ENCODE measurements around the gene LRFN2.

DNA sequence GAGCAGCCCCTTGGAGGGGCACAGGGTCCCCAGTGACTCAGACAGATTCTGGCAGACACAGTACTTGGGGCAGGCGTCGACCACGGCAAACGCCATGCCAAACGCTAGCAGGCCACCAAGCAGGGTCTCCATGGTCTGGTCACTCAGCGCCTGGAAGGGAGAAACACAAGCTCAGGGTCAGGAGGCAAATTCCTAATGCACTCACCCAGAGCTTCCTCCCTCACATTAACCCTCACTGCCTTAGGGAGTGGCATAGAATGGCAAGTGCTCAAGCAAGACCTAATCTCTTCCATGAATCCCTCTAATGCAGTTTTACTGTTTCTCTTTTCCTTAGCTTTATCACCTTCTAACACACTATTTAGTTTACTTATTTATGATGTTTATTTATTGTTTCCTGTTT lies 154.2 kb downstream of the LRFN2 start:
- TF ChIP-seq CTCF (conservative IDR thresholded peaks at IDR 0.05; ENCODE audit: low read depth in 2 of 2) = no peak
- no peak for TF ChIP-seq POLR2AphosphoS5 (IDR thresholded peaks at IDR 0.05; ENCODE audit: low read depth)
- TF ChIP-seq, protein P1, sequence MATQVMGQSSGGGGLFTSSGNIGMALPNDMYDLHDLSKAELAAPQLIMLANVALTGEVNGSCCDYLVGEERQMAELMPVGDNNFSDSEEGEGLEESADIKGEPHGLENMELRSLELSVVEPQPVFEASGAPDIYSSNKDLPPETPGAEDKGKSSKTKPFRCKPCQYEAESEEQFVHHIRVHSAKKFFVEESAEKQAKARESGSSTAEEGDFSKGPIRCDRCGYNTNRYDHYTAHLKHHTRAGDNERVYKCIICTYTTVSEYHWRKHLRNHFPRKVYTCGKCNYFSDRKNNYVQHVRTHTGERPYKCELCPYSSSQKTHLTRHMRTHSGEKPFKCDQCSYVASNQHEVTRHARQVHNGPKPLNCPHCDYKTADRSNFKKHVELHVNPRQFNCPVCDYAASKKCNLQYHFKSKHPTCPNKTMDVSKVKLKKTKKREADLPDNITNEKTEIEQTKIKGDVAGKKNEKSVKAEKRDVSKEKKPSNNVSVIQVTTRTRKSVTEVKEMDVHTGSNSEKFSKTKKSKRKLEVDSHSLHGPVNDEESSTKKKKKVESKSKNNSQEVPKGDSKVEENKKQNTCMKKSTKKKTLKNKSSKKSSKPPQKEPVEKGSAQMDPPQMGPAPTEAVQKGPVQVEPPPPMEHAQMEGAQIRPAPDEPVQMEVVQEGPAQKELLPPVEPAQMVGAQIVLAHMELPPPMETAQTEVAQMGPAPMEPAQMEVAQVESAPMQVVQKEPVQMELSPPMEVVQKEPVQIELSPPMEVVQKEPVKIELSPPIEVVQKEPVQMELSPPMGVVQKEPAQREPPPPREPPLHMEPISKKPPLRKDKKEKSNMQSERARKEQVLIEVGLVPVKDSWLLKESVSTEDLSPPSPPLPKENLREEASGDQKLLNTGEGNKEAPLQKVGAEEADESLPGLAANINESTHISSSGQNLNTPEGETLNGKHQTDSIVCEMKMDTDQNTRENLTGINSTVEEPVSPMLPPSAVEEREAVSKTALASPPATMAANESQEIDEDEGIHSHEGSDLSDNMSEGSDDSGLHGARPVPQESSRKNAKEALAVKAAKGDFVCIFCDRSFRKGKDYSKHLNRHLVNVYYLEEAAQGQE (IDR thresholded peaks at IDR 0.05; ENCODE audit: unreplicated experiment) = no peak
- TF ChIP-seq JUNB (IDR thresholded peaks at IDR 0.05; ENCODE audit: unreplicated experiment) = no peak
- TF ChIP-seq EZH2phosphoT487 (IDR thresholded peaks at IDR 0.05; ENCODE audit: unreplicated experiment) = no peak
- no peak for TF ChIP-seq EZH2 (IDR thresholded peaks at IDR 0.05; ENCODE audit: low read depth, unreplicated experiment)
- TF ChIP-seq CREB1 (CRISPR knock-in tag; IDR thresholded peaks at IDR 0.05; ENCODE audit: low read depth) = no peak
- no peak for TF ChIP-seq ZNF331 (CRISPR knock-in tag; IDR thresholded peaks at IDR 0.05; ENCODE audit: low read depth)

All from GM23338 (cell line).